KG1 (cell line): ENCODE measurements around the gene GCSAM.
A peak's percentile ranks its signal among the peaks of the same experiment; 100 is the strongest.

Experiments
- DNase-seq: peaks from one replicate; lab custom pipeline; 2025; lab: John Stamatoyannopoulos, UW

GCSAM gene

DNA sequence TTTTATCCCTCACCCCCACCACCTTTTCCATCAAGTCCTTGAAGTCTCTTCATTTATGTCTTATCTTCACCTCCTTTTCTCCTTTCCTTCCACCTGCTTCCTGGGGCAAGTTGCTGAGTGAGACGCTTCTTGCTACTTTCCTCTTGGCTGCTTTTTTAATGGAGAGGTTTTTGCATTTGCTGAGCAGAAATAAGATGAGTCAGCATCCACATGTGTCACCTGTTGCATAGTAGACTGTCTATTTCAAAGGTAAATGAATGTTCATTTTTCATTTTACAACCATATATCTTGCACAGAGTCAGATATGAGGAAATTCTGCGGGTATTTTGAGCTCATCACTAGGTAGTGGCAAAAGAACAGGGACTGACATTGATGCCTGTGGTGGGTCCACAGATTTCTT is 28.3 kb downstream of the GCSAM start:
- no peak for DNase-seq

DNA sequence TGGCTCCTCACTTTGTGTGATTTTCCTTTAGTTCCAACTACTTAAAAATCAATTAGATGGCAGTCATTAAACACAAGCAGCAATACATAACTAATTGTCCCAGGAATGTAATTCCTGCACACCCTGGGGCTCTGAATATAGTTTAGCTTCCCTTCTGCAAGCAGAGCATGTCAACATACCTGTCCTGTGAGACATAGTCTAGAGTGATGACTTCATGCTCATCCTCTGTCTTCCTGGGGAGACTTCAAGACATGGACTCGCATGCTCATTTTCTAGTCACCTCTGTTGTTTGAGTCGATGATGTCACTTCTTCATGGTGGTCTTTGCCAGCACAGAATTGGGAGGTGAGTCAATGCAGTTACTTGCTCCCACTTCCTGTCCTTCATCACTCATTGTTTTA is 31.1 kb downstream of the GCSAM start:
- no peak for DNase-seq

DNA sequence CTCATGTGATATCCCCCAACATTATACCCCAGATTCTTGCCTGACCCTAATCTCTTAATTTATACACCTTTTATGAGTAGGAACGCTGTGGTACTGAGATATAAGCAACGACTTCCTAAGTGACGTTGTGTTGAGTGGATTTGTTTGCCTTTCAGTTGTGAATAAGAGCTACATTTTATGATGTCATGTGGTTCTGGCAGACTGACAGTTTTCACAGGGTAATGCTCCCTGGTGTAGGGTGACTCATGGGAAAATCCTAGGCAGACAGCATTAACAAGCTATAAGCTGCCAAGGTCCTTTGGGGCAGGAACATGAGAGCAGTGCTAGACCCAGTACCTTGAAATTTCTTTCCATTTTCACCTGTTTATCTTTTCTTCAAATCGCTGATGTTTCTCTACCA is 35.7 kb downstream of the GCSAM start:
- DNase-seq, result no peak

DNA sequence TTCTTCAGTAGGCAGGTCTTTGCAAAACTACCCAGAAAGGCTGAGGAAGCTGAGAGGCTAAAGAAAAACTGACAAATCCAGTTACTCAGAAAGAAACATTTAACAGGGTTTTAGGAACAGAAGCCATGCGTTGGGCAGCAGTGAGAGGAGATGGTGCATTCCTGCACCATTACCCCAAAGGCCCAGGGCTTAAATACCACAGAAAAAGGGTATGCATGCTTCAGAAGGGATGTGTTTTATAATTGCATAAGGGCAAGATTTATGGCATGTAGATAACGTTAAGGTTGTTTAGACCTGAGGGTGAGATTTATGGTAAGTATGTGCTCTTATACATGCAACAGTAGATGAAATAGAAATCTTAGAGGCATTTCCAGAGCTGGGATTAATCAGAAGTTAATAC is 36.9 kb downstream of the GCSAM start:
- DNase-seq, result no peak

DNA sequence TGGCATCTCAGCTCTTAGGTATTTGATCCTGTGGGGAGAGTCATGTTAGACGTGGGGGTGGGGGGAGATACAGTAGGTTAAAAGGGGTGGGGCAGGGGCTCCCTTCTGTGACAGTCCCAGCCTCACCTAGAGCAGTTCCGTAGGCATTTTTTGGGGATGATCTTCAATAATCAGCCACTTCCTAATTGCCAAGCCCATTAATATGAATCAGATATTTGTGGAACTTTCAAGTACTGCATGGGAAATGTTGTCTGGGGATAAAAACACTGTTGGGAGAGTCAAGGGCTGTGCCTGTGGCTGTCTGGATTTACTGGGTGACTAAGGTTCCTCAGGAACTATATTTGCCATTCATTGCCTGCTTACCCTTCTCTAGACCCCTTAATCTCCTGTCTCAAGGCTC is 37.3 kb downstream of the GCSAM start:
- no peak for DNase-seq

DNA sequence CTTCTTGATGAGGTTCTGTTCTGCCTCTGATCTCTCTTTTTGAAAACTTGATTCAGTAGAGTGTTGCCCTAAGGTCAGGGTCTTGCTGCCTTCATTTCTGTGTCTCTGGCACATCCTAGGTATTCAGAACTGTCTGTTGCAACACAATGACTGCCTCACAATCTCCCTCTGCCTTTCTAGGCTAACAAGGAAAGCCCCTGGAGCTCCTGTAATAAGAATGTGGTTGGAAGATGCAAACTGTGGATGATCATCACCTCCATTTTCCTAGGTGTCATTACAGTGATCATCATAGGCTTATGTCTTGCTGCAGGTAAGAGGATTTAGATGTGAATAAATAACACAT is 39.9 kb downstream of the GCSAM start:
- DNase-seq, result no peak

DNA sequence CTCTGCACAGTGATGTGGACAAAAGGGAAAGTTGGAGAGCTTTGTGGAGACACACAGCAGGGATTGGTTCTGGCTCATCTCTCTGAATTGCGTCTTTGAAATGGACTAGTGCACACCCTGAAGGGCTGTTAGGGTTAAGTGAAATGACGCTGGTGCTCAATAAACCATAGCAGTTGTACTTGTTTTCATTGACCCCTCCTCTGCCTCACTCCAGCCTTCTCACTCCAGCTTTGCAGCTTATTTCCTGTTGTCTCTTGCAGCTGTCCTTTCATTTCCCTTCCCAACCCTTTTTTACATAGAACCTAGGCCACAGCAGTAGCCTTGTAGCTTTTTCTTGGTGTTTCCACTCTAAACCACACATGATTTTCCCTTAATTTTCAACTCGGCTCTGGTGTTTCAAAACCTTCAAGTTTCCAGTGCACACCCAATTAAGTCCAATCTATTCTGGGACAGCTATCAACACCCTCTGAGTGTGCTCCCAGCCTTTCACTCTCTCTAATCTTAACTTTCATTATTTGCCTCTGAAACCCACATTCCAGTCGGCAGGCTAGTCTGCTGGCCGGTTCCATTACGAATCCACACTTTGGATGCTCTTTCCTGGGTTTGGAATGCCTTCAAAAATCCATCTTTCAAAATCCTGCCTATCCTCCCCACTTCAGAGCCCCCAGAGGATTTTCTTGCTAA is 40.4 kb downstream of the GCSAM start:
- no peak for DNase-seq

DNA sequence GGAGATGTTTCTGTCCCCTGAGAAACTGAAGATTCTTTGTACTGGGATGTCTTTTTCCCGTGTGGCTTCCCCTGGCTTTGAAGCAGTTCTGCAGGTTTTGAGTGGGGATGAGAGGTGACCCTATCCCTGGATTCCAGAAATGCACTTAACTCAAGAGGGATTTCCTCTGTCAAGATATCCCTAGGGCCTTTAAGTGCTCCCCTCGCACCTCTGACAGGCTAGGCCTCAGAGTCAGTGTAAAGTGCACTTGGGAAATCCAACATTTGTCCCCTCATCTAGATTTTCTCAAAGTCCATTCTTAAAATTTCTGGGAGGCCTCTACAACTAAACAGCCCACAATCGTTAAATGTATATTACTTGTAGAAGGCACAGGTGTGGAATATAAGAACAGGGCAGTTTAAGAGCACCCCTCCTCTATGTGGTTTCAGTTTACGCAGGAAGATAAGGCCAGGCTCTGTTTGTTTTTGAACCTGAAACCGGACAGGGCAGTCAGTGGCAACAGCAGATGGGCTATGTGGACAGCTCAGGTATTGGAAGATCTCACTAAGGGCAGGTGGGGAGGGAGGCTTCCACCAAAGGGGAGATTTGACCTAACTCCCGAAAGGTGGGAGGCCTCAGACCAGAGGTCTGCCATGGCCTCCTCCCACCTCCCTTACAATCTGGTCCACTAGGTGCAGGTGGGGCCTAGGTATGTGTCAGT is 42.0 kb downstream of the GCSAM start:
- no peak for DNase-seq

DNA sequence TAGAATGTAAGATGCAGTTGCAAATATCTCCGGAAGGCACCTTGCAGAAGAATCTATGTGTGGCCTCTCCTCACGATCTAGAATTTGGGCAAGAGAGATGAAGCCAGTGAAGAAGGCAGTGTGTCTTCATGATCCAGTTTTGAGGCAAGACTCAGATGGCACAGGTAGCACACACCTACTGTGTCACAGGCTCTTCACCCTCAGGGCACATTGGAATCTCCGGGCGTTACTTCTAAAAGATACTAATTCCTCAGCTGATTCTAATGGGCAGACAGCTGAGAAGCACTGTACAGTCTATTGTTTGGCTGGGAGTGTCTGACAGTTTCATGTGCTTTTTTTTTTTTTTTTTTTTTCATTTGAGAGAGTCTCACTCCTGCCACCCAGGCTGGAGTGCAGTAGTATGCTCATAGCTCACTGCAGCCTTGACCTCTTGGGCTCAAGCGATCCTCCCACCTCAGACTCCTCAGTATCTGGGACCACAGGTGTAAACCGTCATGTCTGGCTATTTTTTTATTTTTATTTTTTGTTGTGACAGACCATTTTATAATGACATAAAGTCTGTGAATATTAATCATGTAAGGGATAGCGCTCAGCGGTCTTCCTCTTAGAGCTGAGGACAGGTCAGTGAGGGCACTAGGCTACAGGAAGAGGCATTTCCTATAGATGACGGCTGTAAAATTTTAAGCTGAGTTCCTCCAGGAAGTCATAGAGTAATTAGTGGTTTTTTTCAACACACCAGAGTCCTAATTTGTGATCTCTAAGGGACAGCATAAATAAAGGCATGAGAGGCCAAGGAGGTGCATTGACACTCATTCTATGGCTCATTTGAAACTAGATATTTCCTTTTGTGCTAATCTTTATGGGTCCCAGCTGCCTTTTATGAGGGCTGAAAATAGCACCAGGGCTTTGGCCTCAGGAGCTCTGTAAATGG is 42.8 kb downstream of the GCSAM start:
- peak; percentile 24 for DNase-seq

DNA sequence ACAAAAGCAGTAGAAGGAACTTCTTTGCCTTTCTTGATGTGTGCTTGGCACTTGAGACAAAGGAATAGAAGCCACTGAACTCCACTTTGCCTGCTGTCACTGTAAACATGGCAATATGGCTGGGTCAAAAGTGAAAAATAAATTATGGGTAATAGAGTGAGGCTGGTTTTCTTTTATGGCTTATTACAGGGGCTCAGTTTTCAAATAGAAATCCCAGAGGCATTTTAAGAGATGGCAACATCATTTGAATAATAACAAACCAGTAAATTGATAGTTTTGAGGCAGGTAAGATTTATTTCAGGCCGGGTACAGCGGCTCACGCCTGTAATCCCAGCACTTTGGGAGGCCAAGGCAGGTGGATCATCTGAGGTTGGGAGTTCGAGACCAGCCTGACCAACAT is 44.1 kb downstream of the GCSAM start:
- no peak for DNase-seq

DNA sequence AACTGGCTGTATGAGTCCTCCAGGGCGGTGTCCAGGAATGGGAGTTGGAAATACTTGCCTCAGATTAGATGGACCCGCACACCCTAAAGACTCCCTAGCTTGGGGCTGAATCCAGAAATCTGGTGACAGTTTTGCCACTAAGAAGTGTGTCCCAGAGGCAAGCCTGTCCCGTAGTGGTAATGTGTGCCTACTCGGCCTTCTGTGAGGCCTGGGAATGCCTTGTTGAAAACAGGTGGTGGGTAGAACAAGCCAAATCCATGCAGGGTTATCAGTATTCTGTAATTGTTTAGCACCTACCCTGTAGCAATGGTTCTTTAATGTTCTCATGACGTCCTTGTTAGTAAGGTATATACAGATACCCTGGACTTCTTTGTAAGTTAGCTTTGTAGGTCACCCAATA is 45.3 kb downstream of the GCSAM start:
- DNase-seq, result no peak

DNA sequence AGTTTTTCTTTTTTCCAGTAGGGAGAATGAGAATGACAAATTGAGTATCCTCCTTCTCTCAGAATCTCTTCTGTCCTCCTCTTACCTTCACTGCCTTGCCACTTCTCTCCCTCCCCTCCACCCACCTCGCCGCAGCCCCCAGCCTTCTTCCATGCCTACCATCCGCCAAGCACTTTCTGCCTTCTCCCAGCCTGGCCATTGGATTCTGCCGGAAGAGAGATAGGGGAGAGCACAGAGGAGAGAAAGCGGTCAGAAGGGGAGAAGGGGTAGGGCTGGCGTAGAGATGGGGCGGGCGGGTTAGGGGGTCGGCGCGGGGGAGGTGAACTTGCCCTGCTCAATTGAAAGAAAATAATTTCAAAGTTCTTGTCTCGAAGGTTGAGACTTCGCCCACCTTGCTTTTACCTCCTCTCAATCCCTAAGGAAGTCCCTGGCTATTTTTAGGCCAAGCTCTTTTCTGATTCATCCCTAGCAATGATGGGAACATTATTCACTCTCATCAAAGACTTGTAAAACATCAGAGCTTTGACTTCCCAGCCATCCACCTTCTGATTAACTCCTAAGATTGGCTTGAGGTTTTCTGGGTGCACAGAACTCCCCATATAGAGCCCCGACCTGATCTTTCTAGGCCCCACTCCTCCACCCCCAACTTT is 46.0 kb downstream of the GCSAM start:
- no peak for DNase-seq

DNA sequence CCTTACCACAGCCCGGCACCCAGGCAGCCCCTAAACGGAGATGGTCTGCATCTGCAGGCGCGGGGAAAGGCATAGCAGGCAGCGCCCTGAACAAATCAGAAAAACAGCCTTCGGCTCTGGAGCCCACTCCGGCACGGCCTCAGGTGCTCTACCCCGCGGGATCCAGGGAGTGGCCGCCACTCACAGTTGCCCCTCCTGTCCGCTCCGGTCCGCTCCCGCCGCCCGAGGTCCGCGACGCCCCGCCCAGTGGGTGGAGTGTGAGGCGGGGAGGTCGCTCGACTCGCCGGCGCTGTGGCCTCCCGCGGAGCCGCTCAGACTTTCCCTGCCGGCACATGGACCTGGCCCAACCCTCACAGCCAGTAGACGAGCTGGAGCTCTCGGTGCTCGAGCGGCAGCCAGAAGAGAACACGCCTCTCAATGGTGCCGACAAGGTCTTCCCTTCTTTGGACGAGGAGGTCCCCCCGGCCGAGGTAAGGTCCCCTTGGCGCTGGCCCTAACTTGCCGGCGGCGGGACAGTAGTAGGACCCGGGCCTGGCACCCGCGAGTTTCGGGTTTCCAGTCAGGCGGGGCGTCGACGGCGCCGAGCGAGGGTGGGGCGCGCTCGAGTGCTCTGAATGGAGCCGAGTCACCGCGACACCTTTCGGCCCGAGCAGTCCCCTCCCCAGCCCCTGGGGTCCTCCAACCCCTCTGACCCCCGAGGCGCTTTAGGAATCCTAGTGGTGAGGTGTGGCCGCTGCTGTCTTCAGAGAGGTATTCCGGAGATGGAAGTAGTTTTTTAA is 46.8 kb downstream of the GCSAM start, which contains the start of gene C3orf52:
C3orf52 (plus strand) TSS at position 314 of the 779 bp plus-strand sequence; CDS start at position 333, 19 bp downstream.
- no peak for DNase-seq

DNA sequence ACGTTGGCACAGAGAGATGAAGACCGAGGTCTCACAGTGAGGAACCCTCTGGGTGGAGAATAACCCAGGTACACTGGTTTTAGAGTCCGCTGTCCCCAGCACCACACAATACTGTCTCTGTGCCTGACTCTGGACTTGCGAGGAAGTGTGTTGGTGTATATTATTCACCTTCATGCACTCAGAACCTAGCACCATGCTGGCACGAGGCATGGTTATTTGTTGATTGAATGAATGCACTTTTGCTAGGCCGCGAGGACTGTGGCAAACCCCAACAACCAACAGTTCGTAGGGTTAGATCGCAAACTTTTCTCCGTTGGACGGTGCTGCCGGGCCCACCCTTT is 47.3 kb downstream of the GCSAM start:
- no peak for DNase-seq

DNA sequence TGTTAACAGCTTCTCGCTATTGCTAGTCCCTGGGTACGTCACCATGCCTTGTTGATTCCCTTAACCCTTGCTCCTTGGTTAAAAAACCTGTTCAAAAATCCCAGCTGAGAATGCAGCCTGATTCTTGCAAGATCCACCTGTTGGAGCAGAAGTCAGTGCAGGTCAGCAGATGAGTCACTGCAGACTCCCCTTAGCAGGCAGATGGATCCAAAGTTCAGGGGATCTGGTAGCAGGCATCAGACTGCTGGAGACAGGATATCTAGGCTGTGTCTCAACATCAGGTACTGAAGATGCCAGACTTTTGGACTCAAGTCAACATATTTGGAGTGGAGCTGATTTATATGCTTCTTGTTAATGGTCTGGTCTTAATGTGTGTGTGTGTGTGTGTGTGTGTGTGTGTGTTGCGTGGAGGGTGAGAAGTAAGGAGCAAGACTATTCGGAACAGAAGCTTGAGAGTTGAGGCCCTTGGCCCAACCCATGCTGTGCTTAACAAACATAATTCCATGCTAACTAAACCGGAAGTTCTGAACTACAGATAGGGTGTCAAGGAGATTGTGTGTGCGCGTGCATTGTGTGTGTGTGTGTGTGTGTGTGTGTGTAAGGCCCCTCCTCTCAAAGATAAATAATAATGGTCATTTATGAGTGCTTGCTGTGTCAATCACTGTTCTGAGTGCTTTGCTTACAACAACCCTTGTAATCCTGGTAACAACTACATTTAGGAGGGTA is 47.9 kb downstream of the GCSAM start:
- DNase-seq, result no peak

DNA sequence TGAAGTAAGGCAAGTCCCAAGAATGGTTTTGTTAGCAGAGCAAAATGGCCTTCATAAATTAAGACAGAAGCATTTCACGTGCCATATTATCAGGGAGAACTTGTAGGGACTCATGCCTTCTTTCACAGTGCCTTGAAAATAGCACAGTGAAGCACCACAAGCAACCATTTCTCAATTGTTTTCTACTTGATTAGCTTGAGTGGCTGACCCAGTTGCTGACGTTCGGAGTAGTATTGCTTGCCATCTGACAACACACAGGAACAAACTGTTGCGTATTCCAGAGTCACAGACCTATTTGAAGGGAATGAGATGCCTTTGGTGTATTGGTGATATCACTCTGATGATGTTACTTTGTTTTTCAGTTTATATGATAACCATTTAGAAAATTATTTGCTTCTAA is 49.8 kb downstream of the GCSAM start:
- DNase-seq, result no peak

DNA sequence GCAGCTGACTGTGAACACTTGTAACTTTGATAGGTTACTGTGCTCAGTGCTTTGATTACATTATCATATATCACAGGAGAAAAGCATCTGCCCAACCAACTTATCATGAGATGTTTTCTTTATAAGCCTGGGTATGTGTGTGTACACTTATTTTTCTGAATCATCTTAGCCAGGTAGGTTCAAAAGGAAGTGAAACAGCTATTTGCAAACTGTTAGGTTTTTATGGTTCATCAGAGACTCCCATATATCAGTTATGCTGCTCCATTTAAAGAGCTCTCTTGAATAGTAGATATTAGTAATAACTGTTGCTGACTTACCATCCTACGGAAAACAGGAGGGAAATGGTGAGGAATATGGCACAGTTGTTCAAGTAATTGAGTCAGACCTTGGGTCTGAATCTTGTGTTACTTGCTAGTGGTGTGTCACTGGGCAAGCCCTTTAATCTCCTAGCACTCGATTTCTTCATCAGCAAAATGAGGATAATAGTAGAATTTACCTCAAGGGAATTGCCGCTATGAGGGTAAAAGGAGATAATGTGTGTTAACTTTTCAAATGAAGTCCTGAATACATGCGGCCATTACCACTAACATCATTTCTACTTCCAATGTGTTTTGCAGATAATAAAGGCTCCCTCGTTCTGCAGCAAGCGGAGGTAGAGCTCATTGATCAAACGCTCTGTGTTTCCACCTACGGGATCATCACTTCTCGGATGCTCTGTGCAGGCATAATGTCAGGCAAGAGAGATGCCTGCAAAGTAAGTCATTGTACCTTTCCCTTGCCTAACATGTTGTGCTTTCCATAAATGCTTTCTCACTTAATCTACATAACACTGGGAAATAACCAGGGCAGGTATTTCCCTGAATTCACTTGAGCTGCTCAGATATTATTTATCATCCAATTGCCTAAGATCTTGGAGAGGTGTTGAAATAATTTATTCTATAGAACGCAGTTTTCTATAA is 54.6 kb downstream of the GCSAM start:
- DNase-seq, result no peak

DNA sequence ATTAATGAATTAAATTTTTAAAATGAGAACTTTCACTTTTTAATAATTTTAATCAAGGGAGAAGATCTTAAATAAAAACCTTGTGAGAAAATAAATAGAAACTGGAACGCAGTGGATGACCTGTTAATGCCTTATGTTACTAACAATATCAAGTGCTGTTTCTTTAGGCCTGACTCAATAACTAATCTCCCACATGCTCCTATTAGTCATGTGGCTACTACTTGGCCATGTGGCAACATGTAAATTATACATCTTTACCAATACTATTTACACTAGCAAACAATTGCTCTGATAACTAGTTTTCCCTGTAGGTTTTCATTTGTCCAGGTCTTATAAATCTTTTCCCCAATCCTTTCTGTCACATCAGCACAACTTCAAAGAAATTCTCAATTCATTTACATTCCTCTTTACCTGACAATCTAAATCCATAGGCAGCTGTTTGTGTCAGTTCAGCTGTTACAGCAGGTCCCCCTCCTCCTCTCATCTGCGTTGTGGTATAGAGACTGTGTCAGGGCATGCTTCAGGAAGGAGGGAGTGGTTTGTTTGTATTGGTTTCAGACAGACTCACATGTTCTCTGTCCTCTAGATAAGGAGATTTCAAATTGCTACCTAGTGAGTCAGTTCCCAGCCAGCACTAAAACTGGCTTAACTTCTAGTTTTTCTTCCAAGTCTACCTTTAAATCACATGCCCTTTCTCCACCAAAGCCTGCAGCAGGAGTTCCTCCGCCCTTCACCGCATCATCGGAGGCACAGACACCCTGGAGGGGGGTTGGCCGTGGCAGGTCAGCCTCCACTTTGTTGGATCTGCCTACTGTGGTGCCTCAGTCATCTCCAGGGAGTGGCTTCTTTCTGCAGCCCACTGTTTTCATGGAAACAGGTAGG is 58.2 kb downstream of the GCSAM start:
- DNase-seq, result no peak

DNA sequence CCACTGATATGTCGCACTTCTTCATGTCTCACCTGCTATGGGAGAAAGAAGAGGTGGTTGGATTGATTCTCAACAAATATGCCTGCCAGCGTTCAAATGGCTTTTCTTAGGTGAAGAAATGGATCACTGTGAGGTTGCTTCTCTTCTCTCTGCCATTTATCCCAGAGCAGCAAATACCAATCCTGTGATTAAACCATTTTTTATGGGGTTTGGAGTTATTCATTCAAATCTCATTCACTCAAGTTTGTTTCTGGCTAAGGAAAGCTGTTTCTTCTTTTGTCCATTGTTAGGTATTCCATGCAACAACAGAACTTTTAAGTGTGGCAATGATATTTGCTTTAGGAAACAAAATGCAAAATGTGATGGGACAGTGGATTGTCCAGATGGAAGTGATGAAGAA is 59.0 kb downstream of the GCSAM start:
- DNase-seq, result no peak
